ENCODE results near the gene MAN2B2. TPM values are rescaled to one million over a fixed set of nuclear protein-coding genes. Genes with fewer than 3 reads are reported as not detected.

The MAN2B2 gene
- total RNA-seq, 4 donors from 2014 or later = 31.9 to 42.0 (median 33.0) TPM

DNA sequence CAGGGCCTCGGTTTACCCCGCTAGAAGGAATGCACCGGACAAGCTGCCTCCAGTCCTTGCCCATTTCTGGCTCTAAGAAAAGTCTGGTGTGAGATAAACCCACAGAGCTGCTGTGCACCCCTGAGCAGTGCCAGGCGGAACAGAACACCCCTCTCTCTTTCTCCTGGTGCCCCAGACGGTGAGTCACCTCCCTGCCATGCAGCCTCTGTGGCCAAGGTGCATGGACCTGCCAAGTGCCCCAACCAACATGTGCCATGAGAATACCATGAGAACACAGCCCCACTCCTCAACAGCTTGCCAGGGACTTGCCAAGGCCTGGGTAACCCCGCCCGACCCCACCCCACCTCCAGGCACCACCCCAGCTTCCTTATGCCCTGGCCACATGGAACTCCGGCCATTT, 47.7 kb upstream of the MAN2B2 start:
- DNase-seq (ENCODE audit: extremely low spot score) = no peak
- TF ChIP-seq, protein P1, sequence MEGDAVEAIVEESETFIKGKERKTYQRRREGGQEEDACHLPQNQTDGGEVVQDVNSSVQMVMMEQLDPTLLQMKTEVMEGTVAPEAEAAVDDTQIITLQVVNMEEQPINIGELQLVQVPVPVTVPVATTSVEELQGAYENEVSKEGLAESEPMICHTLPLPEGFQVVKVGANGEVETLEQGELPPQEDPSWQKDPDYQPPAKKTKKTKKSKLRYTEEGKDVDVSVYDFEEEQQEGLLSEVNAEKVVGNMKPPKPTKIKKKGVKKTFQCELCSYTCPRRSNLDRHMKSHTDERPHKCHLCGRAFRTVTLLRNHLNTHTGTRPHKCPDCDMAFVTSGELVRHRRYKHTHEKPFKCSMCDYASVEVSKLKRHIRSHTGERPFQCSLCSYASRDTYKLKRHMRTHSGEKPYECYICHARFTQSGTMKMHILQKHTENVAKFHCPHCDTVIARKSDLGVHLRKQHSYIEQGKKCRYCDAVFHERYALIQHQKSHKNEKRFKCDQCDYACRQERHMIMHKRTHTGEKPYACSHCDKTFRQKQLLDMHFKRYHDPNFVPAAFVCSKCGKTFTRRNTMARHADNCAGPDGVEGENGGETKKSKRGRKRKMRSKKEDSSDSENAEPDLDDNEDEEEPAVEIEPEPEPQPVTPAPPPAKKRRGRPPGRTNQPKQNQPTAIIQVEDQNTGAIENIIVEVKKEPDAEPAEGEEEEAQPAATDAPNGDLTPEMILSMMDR (IDR thresholded peaks at IDR 0.05) = no peak
- no peak for TF ChIP-seq EP300 (IDR thresholded peaks at IDR 0.05)
- no peak for TF ChIP-seq POLR2AphosphoS5 (IDR thresholded peaks at IDR 0.05)
- TF ChIP-seq POLR2A (IDR thresholded peaks at IDR 0.05; ENCODE audit: low read depth) = no peak

DNA sequence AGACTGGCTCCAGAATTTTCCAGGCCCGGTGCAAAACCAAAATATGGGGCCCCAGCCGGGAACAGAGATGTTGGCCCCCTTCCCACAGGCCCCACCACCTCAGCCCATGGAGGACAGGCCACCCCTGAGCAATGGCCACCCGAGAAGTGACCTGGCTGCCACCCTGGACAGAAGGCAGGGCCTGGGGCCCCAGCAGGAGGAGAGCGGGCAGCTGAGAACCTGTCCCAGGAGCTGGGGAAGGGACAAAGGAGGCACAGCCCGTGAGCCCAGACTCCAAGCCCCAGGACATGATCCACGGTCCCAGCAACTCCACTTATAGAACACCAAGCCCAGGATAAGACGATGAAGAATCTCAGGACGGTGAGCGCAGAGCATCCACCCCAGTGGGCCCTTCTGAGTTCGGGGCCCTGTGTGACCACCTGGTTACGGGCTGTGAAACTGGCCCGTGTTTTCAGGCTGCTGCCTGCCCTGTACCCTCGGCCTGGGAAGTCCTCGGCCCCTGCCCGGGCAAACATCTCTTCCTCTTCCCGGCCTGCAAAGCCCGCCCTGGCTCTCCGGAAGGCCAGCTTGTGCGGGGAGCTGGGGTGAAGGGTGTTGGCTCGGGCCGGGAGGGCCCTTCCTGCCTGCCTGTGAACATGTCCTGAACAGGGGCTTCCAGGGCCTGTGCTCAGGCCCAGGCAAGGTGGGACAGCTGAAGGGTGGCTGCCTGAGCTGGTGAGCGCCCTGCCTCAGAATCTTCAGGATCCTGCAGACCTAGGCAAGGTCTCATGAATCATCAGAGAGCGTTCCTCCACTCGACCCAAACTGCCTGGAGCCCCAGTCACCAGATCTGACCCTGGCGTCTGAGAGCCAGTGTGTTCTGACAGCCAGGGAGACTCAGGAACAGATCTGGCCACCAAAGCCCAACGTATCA, 47.0 kb upstream of the MAN2B2 start:
- 91% methylated on average over 17 of the region's 26 CpGs for WGBS
- intact Hi-C loops (cut with DNase I) = no loop called here
- Histone ChIP-seq H3K4me1 (no peaks in the 10 kb centered on the region), H3K4me3 (no peak overlapping the region), H3K36me3 (no peaks in the 10 kb centered on the region), H3K27ac (replicated peaks in 1 of 4) (no peak overlapping the region), H3K9me3 (peaks cover 0 to 4% (median 2%) of the 10 kb centered on the region in 4 donors), H3K27me3 (peaks cover 0 to 33% (median 0%) of the 10 kb centered on the region in 4 donors)
- DNase-seq (ENCODE audit: extremely low spot score) = no peak
- TF ChIP-seq POLR2A (IDR thresholded peaks at IDR 0.05; ENCODE audit: low read depth) (no peak), POLR2AphosphoS5 (IDR thresholded peaks at IDR 0.05) (no peak), EP300 (IDR thresholded peaks at IDR 0.05) (no peak)
- TF ChIP-seq, protein P1 (IDR thresholded peaks at IDR 0.05) = no peak

More for the DNA sequence above, 47.7 kb upstream of the MAN2B2 start:
- intact Hi-C loops (cut with DNase I) = no loop called here
- 85% methylated on average over 5 of the region's 8 CpGs for WGBS
- no peak overlapping the region for H3K27ac ChIP-seq (replicated peaks in 1 of 4)
- H3K27me3 ChIP-seq = peaks cover 0 to 33% (median 0%) of the 10 kb centered on the region in 4 donors
- H3K36me3 ChIP-seq = no peaks in the 10 kb centered on the region
- H3K4me1 ChIP-seq = no peaks in the 10 kb centered on the region
- H3K9me3 ChIP-seq = no peaks in the 10 kb centered on the region
- no peak overlapping the region for H3K4me3 ChIP-seq

DNA sequence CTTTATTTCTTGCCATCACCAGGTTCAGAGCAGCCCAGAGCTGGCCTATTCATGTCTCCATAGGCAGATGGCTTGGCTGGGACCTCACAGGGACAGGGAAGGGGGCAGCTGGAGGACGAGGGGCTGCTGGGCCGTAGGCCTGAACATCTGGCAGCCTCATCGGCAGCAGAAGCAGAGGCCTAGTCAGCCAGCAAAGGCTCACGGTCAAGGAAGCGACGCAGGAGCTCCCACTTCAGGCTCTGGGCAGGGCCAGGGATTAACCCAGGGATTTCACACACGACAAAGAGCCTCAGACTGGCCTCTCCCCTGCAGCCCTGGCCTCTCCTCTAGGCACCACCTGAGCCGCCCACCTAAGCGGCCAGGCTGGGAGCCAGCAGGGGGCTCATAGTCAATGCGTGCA, 46.0 kb upstream of the MAN2B2 start:
- intact Hi-C loops (cut with DNase I) = no loop called here
- DNase-seq (ENCODE audit: extremely low spot score) = no peak
- Histone ChIP-seq H3K27ac (replicated peaks in 1 of 4) (no peak overlapping the region), H3K4me3 (no peak overlapping the region), H3K36me3 (no peaks in the 10 kb centered on the region), H3K9me3 (peaks cover 0 to 4% (median 2%) of the 10 kb centered on the region in 4 donors), H3K27me3 (peaks cover 0 to 33% (median 0%) of the 10 kb centered on the region in 4 donors), H3K4me1 (no peaks in the 10 kb centered on the region)
- 64% methylated on average over 8 of the region's 10 CpGs for WGBS
- TF ChIP-seq, protein P1 (IDR thresholded peaks at IDR 0.05) = no peak
- TF ChIP-seq EP300 (IDR thresholded peaks at IDR 0.05) (no peak), POLR2AphosphoS5 (IDR thresholded peaks at IDR 0.05) (no peak), POLR2A (IDR thresholded peaks at IDR 0.05; ENCODE audit: low read depth) (no peak)

DNA sequence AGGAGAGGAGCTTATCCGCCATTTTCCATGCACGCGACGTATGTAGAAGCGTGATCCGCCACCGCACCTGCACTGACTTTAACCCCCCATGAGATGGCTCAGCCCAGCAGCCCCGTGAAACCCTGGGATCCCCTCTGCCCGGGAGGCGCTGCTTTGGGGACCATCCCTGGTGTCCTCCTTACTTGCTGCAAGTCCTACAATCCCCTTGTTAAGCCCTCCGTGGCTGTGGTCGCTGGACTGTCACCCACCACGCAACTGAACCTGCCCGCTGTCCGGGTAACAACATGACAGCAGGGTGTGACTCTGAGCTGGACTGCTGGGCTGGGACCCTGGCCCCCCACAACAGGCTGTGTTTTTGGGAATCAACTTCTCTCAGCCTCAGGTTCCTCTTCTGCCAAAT, 44.7 kb upstream of the MAN2B2 start:
- no peaks in the 10 kb centered on the region for H3K36me3 ChIP-seq
- H3K27ac ChIP-seq (replicated peaks in 1 of 4) = no peak overlapping the region
- peaks cover 0 to 4% (median 2%) of the 10 kb centered on the region in 4 donors for H3K9me3 ChIP-seq
- no peaks in the 10 kb centered on the region for H3K4me1 ChIP-seq
- peaks cover 0 to 38% (median 0%) of the 10 kb centered on the region in 4 donors for H3K27me3 ChIP-seq
- TF ChIP-seq POLR2AphosphoS5 (IDR thresholded peaks at IDR 0.05) (no peak), POLR2A (IDR thresholded peaks at IDR 0.05; ENCODE audit: low read depth) (no peak), EP300 (IDR thresholded peaks at IDR 0.05) (no peak)
- TF ChIP-seq, protein P1 (IDR thresholded peaks at IDR 0.05) = no peak
- H3K4me3 ChIP-seq = no peak overlapping the region
- WGBS = 94% methylated on average over 13 of the region's 15 CpGs
- DNase-seq (ENCODE audit: extremely low spot score) = no peak
- intact Hi-C loops (cut with DNase I) = no loop called here
